Fibroblast of the conjunctiva (primary cell): ENCODE results near the gene ZDHHC14.

Experiments used
- DNase-seq: peaks from one replicate; pipeline ENCODE4 v3.0.0-alpha.2; 2010; ENCODE audit warnings: low read depth

The ZDHHC14 gene

GRCh38 chr6:157647261-157647915 lies 266.4 kb downstream of the ZDHHC14 start:
- no peak for DNase-seq

- no peak for DNase-seq
Measured at GRCh38 chr6:157648561-157648960, 267.6 kb downstream of the ZDHHC14 start.

DNA sequence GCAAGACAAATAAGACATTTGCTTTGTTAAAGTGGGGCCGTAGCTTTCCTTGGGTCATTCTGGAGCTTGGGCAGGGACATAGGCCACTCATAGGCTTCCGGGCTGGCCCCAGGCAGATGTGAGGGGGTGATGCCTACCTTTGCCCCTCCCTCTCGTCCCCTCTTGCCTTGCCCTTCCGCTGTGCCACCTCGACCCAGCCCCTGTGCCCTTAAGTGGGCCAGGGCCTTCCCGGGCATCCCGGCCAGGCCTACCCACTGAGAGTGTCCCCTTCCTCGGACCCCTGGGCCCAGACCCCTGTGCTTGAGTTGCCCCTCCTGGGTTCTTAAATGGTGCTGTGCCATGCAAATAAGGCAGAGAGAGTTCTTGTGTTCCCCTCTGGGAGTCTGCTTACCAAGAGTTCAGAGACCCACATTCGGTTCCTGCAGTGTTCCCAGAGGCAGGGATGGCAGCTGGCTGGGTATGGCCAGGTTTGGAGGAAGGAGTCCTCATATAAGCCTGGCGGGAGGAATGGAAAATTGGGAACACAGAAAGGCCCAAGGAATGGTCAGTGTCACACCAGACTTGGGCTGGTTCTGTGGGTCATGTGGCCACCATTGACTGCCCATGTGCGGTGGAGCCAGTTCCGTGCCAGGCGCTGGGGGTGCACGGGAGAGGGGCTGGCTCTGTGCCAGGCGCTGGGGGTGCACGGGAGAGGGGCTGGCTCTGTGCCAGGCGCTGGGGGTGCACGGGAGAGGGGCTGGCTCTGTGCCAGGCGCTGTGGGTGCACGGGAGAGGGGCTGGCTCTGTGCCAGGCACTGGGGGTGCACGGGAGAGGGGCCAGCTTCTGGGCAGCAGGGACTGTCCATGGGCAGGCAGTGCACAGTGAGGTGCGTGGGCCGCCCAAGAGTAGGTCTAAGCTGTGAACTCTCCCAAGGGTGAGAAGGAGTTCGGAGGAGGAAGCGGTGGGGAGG lies 268.6 kb downstream of the ZDHHC14 start:
- no peak for DNase-seq

DNA sequence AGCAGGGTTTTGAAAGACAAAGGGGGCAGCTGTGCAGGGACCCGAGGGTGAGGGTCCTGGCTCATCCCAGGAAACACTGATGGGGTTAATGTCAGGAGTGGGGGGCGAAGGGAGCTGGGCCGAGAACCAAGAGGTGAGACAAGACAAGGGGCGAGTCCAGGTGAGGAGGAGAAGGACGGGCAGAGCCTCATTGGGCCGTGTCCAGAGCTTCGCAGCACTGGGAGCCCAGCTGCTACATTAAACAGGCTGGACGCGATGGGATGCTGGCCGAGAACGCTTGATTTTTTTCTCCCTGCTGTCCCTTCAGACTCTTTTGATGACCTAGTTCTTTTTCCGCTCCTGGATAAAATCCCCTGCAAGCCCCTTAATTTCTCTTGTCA lies 269.3 kb downstream of the ZDHHC14 start:
- DNase-seq = no peak

GRCh38 chr6:157650801-157651200 lies 269.8 kb downstream of the ZDHHC14 start:
- DNase-seq = no peak

DNA sequence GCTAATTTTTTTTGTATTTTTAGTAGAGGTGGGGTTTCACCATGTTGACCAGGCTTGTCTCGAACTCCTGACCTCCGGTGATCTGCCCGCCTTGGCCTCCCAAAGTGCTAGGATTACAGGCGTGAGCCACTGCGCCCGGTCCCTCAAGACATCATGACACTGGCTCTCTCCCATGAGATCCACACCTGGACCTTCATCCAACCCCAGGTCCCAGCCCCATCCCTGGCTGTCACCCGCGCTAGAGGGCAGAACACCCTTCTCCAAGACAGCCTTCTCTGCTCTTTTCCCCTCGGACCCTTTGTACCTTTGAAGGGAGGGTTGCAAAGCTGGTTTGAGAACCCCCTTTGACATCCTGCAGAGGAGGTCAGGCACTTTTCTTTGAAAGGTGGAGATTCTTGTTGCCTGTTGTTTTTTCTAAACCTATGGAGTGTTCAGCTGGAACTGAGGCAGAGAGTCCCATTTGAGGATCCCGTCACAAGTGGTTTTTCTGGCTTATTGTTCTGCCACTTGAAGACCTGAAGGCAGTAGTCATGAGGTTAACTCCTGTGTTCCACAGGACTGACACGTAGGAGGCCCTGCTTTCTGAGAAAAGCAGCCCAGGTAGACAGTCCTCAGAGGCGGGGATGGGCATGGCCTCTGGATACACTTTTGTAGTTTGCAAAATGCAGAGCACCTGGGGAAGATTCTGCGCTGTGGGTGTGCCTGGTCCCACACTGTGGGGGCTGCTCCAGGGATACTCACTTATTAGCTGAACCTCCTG lies 270.9 kb downstream of the ZDHHC14 start:
- DNase-seq = no peak

GRCh38 chr6:157652601-157653363 lies 271.8 kb downstream of the ZDHHC14 start:
- no peak for DNase-seq

- DNase-seq = no peak
Measured at GRCh38 chr6:157653521-157653920, 272.5 kb downstream of the ZDHHC14 start.

DNA sequence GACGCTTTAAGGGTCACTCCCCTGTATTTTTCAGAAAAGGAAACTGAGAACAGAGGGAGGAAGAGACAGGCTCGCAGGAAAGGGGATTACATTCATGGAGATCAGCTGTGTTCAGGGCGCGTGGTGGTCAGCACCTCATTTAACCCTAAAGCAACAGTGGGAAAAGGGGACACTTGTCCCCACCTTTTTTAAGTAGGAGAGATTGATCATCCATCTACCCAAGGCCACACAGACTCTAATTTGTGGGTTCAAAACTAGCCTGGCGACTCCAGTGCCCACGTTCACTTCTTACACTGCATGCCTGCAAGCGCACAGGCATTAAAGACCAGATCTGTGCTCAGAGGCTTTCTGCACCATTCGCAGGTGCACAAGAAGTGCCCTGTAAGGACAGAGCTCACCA lies 274.1 kb downstream of the ZDHHC14 start:
- no peak for DNase-seq

DNA sequence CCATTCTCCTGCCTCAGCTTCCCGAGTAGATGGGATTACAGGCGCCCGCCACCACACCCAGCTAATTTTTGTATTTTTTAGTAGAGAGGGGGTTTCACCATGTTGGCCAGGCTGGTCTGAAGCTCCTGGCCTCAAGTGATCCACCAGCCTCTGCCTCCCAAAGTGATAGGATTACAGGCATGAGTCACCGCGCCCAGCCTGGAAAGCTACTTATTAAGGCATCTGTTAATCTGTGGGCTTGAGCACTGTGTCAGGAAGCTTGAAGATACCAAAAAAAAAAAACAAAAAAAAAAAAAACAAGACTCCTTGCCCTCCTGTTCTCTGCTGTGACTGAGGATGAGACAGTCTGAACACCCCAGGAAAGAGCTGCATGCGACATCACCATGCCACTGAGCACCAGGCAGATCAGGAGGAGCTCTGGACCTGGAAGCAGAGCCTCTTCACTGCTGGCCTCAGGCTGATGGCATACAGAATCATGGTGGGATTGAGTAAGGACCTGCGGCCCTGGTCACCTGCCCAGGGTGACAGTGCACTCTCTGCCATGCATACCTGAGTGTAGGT lies 275.5 kb downstream of the ZDHHC14 start:
- DNase-seq = no peak

- DNase-seq = no peak
Measured at GRCh38 chr6:157657754-157658153, 276.8 kb downstream of the ZDHHC14 start.

DNA sequence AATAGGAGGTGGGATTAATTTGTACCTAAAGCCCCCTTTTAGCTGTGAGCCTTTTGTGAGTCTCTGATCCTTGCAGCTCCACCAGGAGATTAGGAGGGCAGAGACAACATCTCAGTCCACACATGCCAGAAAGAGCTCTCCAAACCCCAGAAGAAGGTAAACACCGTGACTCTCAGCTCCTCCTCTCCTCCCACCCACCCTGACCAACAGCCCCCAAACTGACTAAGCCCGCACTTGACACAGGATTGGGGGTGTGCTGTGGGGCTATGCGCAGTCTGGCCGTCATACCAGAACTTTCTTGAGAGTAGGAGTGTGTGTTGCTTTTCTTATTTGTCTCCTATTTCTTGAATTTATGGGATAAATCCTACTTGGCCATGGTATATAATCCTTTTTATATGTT lies 277.3 kb downstream of the ZDHHC14 start:
- no peak for DNase-seq

GRCh38 chr6:157659536-157660271 lies 278.7 kb downstream of the ZDHHC14 start:
- no peak for DNase-seq

- no peak for DNase-seq
Measured at GRCh38 chr6:157660414-157660813, 279.4 kb downstream of the ZDHHC14 start.

- DNase-seq = no peak
Measured at GRCh38 chr6:157661652-157662051, 280.7 kb downstream of the ZDHHC14 start.

GRCh38 chr6:157663261-157663660 lies 282.3 kb downstream of the ZDHHC14 start:
- no peak for DNase-seq

GRCh38 chr6:157665180-157665579 lies 284.2 kb downstream of the ZDHHC14 start:
- DNase-seq = no peak

GRCh38 chr6:157666729-157667128 lies 285.7 kb downstream of the ZDHHC14 start:
- no peak for DNase-seq

- DNase-seq = peak; percentile 28
Measured at GRCh38 chr6:157667211-157668008, 286.4 kb downstream of the ZDHHC14 start.

- DNase-seq = no peak
Measured at GRCh38 chr6:157668009-157668401, 287.0 kb downstream of the ZDHHC14 start.
